Spleen (tissue), 11 donors: Measurements from ENCODE around the gene TMA7. TPM values are rescaled to one million over a fixed set of nuclear protein-coding genes. Genes with fewer than 3 reads are reported as not detected.
"Not testable (repeated sequence)": the region's sequence is repeated elsewhere in the genome, so short reads cannot be mapped to it uniquely, and the experiment has no call there.

ENCODE experiments used
- DNase-seq: peaks from one replicate; pipeline ENCODE4 v3.0.0-alpha.2; 2020
- H3K27ac ChIP-seq, 8 donors: fragments of 200-600 bp; sonication (generic) in 7 of 8; 1 replicate in 4 of 8; 2 replicates in 4 of 8; pipeline versions ENCODE4 v1.5.0 to v1.8.0; 2016 to 2021; ENCODE audit warnings: inconsistent platforms in 4 of 8, mild to moderate bottlenecking in 4 of 8, moderate library complexity in 1 of 8
- H3K27me3 ChIP-seq, 7 donors: fragments of 200-600 bp; sonication (generic) in 6 of 7; replicated peaks in 1 of 7; 1 replicate in 4 of 7; 2 replicates in 3 of 7; pipeline versions ENCODE4 v1.5.0 to v1.8.0; 2016 to 2021; ENCODE audit warnings: inconsistent platforms in 3 of 7, mild to moderate bottlenecking in 1 of 7
- H3K36me3 ChIP-seq, 6 donors: fragments of 200-600 bp; sonication (generic) in 5 of 6; 1 replicate in 4 of 6; 2 replicates in 2 of 6; pipeline versions ENCODE4 v1.5.0 to v1.8.0; 2016 to 2021; ENCODE audit warnings: inconsistent platforms in 2 of 6
- H3K4me1 ChIP-seq, 6 donors: fragments of 200-600 bp; sonication (generic) in 5 of 6; 1 replicate in 3 of 6; 2 replicates in 3 of 6; pipeline versions ENCODE4 v1.5.0 to v1.8.0; 2016 to 2021; ENCODE audit warnings: inconsistent platforms in 3 of 6
- H3K4me3 ChIP-seq, 8 donors: fragments of 200-600 bp; sonication (generic) in 7 of 8; 1 replicate in 4 of 8; 2 replicates in 4 of 8; pipeline versions ENCODE4 v1.5.0 to v1.8.0; 2016 to 2021; ENCODE audit warnings: inconsistent platforms in 4 of 8, mild to moderate bottlenecking in 4 of 8, moderate library complexity in 2 of 8
- H3K9me3 ChIP-seq, 8 donors: fragments of 200-600 bp; sonication (generic) in 7 of 8; 1 replicate in 4 of 8; 2 replicates in 4 of 8; pipeline versions ENCODE4 v1.5.0 to v1.8.0; 2016 to 2021; ENCODE audit warnings: inconsistent platforms in 4 of 8
- POLR2A ChIP-seq, 3 donors: fragments of 450-650 bp; IDR thresholded peaks; one replicate each; pipeline ENCODE4 v1.5.1; 2017; ENCODE audit warnings: antibody characterized with exemption in 3 of 3, mild to moderate bottlenecking in 1 of 3
- POLR2AphosphoS5 ChIP-seq, 3 donors: sonication (generic); formaldehyde crosslinking; IDR thresholded peaks; one replicate each; pipeline ENCODE4 v1.5.1; 2017; ENCODE audit warnings: antibody characterized with exemption in 3 of 3
- WGBS, 5 donors: extraction: QIAGEN DNeasy Blood & Tissue Kit in 3 of 5; methylation state at CpG; one replicate each; pipeline versions ENCODE4 v1.1.5 to v1.1.7; 2013 to 2018; 5-methylcytosine and 5-hydroxymethylcytosine counted together
- intact Hi-C: fragments of 100-400 bp; cut with DNase I; formaldehyde crosslinking; loops from one replicate; pipeline ENCODE4 v1.15.0; 2023; ENCODE audit warnings: low total_unique reads
- polyA plus RNA-seq, 3 donors: library from polyadenylated mRNA; stranded (reverse); fragments of 200-250 nt; gene quantifications; one replicate each; pipeline ENCODE4 v1.2.1, GENCODE V29; 2013
- total RNA-seq, 7 donors: library from RNA; depleted of rRNA in 3 of 7; stranded (reverse); fragments of >200 nt in 3 of 7; fragmentation: NEBNext Ultra II Directional in 4 of 7; extraction: Animal tissue kit (Norgen Biotek cat#: 25700) in 4 of 7; gene quantifications; one replicate each; pipeline versions ENCODE4 v1.1.0 to v1.2.1, GENCODE V29; 2016 to 2021
- TF ChIP-seq, protein P1 (sequence below), 11 experiments: fragments of 200-600 bp in 7 of 11; fragments of 450-650 bp in 4 of 11; sonication (generic) in 4 of 11; IDR thresholded peaks in 8 of 11; conservative IDR thresholded peaks in 3 of 11; 1 replicate in 7 of 11; 2 replicates in 4 of 11; pipeline versions ENCODE4 v1.4.0 to v1.8.0; 2016 to 2021; ENCODE audit warnings: antibody characterized with exemption in 11 of 11, inconsistent platforms in 4 of 11, mild to moderate bottlenecking in 1 of 11
- donor health status: healthy with polysubstance abuse.
- donor health status: DM: no; HTN: no; CAD: no; lungs with moderate emphysema.
- donor health status: DM: no; HTN: no; CAD: no.
- donor health status: Bipolar disorder and iron deficiency.
- donor health status: healthy.
- donor health status: DM: no; HTN: no; CAD: no.
- donor health status: DM: yes; HTN: yes; CAD: no.

TMA7 gene
- total and polyA plus RNA-seq, 10 donors: 145 to 753 (median 216) TPM

DNA sequence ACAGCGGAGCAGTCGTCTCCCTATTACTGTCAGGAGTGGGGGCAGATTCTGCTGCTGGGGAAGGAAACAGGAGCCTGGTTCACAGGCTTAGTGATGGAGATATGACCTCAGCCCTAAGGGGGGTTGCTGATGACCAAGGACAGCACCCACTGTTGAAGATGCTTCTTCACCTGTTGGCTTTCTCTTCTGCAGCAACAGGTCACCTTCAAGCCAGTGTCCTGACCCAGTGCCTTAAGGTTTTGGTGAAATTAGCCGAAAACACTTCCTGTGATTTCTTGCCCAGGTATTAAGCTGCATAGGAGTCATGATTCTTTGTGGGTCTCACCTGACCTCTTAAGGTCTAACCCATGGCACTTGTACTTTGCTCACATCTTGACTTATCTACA lies 20.5 kb downstream of the TMA7 start:
- peaks cover 0 to 95% (median 48%) of the 10 kb centered on the region in 6 donors for H3K36me3 ChIP-seq
- H3K27me3 ChIP-seq: no peaks in the 10 kb centered on the region
- H3K4me1 ChIP-seq: peaks cover 6 to 14% (median 10%) of the 10 kb centered on the region in 6 donors
- TF ChIP-seq POLR2A (IDR thresholded peaks at IDR 0.05) (no peak), POLR2AphosphoS5 (IDR thresholded peaks at IDR 0.05) (no peak)
- TF ChIP-seq, protein P1, sequence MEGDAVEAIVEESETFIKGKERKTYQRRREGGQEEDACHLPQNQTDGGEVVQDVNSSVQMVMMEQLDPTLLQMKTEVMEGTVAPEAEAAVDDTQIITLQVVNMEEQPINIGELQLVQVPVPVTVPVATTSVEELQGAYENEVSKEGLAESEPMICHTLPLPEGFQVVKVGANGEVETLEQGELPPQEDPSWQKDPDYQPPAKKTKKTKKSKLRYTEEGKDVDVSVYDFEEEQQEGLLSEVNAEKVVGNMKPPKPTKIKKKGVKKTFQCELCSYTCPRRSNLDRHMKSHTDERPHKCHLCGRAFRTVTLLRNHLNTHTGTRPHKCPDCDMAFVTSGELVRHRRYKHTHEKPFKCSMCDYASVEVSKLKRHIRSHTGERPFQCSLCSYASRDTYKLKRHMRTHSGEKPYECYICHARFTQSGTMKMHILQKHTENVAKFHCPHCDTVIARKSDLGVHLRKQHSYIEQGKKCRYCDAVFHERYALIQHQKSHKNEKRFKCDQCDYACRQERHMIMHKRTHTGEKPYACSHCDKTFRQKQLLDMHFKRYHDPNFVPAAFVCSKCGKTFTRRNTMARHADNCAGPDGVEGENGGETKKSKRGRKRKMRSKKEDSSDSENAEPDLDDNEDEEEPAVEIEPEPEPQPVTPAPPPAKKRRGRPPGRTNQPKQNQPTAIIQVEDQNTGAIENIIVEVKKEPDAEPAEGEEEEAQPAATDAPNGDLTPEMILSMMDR (IDR thresholded peaks at IDR 0.05 in 8 of 11, conservative IDR thresholded peaks at IDR 0.05 in 3 of 11): no peak
- H3K9me3 ChIP-seq: no peaks in the 10 kb centered on the region
- intact Hi-C loops: loop anchor here (5.0 kb wide), 1 partner anchor 92 kb away; no protein-coding TSS in a partner anchor
- no peak overlapping the region for H3K27ac ChIP-seq
- WGBS, 5 donors: 92 to 100% (median 95%) methylated on average over 2 to 3 of the region's 3 CpGs
- no peak for DNase-seq
- H3K4me3 ChIP-seq: no peak overlapping the region

DNA sequence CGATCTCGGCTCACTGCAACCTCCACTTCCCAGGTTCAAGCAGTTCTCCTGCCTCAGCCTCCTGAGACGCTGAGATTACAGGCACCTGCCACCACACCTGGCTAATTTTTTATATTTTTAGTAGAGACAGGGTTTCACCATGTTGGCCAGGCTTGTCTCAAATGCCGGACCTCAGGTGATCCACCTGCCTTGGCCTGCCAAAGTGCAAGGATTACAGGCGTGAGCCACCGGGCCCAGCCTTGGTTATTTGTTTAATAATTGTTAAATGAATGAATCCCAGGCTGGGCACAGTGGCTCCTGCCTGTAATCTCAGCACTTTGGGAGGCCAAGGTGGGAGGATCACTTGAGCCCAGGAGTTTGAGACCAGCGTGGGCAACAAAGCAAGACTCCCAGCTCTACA lies 21.7 kb downstream of the TMA7 start:
- Histone ChIP-seq H3K4me1 (peaks cover 7 to 27% (median 20%) of the 10 kb centered on the region in 6 donors), H3K36me3 (peaks cover 0 to 85% (median 43%) of the 10 kb centered on the region in 6 donors)
- H3K4me3 ChIP-seq, H3K9me3 ChIP-seq, H3K27ac ChIP-seq, H3K27me3 ChIP-seq: not testable (repeated sequence)
- intact Hi-C loops: loop anchor here (5.0 kb wide), 1 partner anchor 91 kb away; no protein-coding TSS in a partner anchor
- 93 to 97% (median 96%) methylated on average over 7 of the region's 7 CpGs for WGBS, 5 donors
- peak; percentile 34 for DNase-seq

DNA sequence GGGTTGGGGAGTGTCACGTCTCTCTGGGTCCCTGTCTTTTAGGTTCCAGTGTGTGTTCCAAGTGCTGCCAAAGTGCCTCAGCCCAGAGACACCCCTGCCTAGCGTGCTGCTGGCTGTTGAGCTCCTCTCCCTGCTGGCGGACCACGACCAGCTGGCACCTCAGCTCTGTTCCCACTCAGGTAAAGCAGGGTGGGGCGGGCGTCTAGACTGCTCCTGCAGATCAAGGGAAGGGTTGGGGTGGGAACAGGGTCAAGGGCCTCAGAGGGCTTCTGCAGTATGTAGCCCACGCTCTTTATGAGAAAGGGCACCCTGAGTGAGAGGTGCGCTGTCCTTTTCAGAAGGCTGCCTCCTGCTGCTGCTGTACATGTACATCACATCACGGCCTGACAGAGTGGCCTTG lies 23.6 kb downstream of the TMA7 start:
- H3K27ac ChIP-seq: peak overlapping the region in 2 of 8 donors; percentile 92 to 99
- H3K9me3 ChIP-seq: no peaks in the 10 kb centered on the region
- intact Hi-C loops: loop anchor here (5.0 kb wide), 1 partner anchor 89 kb away; no protein-coding TSS in a partner anchor
- no peak overlapping the region for H3K4me3 ChIP-seq
- 78 to 97% (median 82%) methylated on average over 6 to 9 of the region's 9 CpGs for WGBS, 5 donors
- H3K36me3 ChIP-seq: peaks cover 0 to 85% (median 45%) of the 10 kb centered on the region in 6 donors
- DNase-seq: peak; percentile 70
- H3K4me1 ChIP-seq: peaks cover 26 to 46% (median 39%) of the 10 kb centered on the region in 6 donors
- no peaks in the 10 kb centered on the region for H3K27me3 ChIP-seq
- TF ChIP-seq POLR2A (IDR thresholded peaks at IDR 0.05): no peak
- TF ChIP-seq POLR2AphosphoS5 (IDR thresholded peaks at IDR 0.05): peak in 1 of 3 donors; percentile 38
- TF ChIP-seq, protein P1 (IDR thresholded peaks at IDR 0.05 in 8 of 11, conservative IDR thresholded peaks at IDR 0.05 in 3 of 11): no peak

DNA sequence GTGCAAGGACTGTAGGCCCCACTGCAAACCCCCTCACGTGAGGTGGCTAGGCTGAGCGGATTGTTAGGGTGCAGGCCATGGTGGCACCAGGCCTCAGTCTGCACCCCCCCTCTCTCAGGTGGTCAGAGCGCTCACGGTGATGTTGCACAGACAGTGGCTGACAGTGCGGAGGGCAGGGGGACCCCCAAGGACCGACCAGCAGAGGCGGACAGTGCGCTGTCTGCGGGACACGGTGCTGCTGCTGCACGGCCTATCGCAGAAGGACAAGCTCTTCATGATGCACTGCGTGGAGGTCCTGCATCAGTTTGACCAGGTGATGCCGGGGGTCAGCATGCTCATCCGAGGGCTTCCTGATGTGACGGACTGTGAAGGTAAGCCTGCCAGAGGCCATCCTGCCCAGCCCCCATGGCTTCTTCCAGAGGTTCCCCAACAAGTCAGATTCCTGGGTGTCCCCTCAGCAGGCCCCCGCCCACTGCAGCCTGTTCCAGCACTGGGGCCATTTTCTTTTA lies 24.7 kb downstream of the TMA7 start:
- Histone ChIP-seq H3K9me3 (no peaks in the 10 kb centered on the region), H3K36me3 (peaks cover 0 to 85% (median 44%) of the 10 kb centered on the region in 6 donors), H3K27me3 (no peaks in the 10 kb centered on the region), H3K4me3 (peak overlapping the region in 1 of 8 donors; percentile 92), H3K27ac (peak overlapping the region in 7 of 8 donors; percentile 92 to 99 (median 97)), H3K4me1 (peaks cover 37 to 57% (median 50%) of the 10 kb centered on the region in 6 donors)
- peak; percentile 81 for DNase-seq
- intact Hi-C loops: loop anchor here (5.0 kb wide), 1 partner anchor 88 kb away; no protein-coding TSS in a partner anchor
- 88 to 95% (median 93%) methylated on average over 13 to 17 of the region's 17 CpGs for WGBS, 5 donors
- peak in 1 of 3 donors; percentile 69 for TF ChIP-seq POLR2AphosphoS5 (IDR thresholded peaks at IDR 0.05)
- no peak for TF ChIP-seq POLR2A (IDR thresholded peaks at IDR 0.05)
- TF ChIP-seq, protein P1 (IDR thresholded peaks at IDR 0.05 in 8 of 11, conservative IDR thresholded peaks at IDR 0.05 in 3 of 11): no peak
